Retina (tissue), 1 donor: Measurements from ENCODE around the gene CARD19.

Experiments
- DNase-seq: peaks from one replicate; pipeline ENCODE4 v3.0.0-alpha.2; 2016

The CARD19 gene, protein sequence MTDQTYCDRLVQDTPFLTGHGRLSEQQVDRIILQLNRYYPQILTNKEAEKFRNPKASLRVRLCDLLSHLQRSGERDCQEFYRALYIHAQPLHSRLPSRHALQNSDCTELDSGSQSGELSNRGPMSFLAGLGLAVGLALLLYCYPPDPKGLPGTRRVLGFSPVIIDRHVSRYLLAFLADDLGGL

GRCh38 chr9:93096131-93096802, at the start of gene CARD19:
Gene CARD19, plus strand, starts transcription at chr9:93096217. Its CDS starts 129 bp downstream, at chr9:93096346.
- peak; percentile 83 for DNase-seq

DNA sequence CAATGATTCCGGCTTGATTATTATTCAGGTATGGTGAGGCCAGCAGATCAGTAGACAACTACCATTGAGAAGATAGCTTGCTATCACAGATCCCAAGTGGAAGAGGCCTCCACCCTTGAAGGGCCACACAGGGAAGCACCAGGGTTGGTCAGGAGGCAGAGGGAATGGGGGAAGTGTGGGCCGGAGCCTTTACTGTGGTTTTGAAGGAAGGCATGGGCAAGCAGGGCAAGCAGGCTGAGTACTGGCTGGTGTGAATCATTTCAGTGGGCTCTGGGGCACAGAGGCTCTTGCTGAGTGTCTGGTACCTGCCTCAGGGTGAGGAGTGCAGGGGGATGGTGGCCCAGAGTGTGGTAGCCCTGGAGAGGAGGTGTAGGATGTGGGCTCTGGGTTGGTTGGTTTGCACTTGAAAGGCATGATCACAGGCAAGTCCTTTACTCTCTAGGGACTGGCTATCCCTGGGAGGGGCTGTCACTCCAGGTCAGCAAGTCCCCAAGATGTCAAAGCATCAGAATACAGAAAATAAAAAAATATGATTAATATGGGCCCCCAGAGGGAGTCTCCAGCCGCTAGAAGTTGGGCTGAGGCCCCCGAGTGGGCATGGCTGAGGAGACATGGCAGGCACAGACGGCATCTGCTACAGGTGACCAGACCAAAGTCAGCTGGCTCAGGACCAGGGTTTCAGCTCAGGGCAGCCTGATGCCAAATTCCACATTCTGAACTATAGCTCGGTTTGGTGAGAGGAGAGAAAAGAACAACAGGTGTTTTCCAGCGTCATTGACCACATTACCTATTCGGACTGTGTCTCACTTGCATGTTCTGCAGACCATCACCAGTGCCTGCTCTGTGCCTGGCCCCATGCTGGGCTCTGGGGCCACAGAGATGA, 47.2 kb upstream of the CARD19 start:
- no peak for DNase-seq

- no peak for DNase-seq
Measured at GRCh38 chr9:93049491-93049890, 46.5 kb upstream of the CARD19 start.

DNA sequence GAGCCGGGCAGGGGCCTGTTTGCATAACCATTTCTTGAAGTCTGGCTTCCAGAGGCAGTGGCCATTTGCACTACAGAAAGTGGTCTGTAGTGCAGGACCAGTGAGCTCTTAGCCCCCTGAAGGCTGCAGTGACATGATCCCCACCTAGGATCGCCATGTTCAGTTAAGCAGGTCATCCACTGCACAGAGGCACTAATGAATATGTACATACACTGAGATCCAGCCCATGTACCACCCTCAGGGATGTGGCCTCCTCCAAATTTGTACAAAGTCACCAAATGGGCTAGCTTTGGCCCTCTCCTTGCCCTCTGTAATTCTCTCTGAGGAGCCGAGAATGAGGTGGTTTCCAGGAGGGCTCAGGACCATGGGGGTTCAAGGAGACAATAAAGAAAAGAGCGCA, 45.8 kb upstream of the CARD19 start:
- no peak for DNase-seq

GRCh38 chr9:93051680-93052089, 44.3 kb upstream of the CARD19 start:
- no peak for DNase-seq

DNA sequence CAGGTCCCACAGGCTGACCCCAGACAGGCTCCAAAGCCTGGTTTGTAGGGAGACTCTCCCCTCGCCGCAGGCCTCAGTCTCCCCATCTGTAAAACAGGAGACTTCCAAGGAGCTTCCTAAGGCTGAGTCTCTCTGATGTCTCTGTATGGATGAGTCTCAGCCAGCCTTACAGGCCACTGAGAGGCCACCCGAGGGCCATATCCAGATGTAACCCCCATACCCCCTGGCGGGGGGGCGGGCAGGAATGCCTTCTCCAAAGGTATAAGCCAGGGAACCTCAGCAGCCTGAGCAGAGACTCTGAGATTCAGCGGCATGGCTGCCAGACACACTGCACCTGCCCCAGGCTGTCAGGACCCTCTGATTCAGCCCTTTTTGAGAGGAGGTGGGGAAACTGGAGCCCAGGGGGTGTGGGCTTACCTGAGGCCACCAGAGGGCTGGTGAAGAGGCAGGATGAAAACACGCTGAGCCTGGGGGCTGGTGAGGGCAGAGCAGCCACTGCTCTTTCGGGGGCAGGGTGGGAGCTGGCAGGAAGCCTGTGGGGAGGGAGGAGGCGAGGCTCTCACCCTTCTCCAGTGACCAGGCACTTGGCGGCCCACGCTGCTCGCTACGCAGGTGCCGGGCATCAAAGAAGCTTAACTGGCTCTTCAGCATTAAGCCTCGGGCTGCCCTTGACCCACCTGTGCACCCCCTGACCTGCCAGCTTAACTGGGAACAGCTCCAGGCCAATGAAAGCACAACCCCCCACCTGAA, 43.1 kb upstream of the CARD19 start:
- DNase-seq = no peak

GRCh38 chr9:93053781-93054331, 42.2 kb upstream of the CARD19 start:
- DNase-seq = no peak

DNA sequence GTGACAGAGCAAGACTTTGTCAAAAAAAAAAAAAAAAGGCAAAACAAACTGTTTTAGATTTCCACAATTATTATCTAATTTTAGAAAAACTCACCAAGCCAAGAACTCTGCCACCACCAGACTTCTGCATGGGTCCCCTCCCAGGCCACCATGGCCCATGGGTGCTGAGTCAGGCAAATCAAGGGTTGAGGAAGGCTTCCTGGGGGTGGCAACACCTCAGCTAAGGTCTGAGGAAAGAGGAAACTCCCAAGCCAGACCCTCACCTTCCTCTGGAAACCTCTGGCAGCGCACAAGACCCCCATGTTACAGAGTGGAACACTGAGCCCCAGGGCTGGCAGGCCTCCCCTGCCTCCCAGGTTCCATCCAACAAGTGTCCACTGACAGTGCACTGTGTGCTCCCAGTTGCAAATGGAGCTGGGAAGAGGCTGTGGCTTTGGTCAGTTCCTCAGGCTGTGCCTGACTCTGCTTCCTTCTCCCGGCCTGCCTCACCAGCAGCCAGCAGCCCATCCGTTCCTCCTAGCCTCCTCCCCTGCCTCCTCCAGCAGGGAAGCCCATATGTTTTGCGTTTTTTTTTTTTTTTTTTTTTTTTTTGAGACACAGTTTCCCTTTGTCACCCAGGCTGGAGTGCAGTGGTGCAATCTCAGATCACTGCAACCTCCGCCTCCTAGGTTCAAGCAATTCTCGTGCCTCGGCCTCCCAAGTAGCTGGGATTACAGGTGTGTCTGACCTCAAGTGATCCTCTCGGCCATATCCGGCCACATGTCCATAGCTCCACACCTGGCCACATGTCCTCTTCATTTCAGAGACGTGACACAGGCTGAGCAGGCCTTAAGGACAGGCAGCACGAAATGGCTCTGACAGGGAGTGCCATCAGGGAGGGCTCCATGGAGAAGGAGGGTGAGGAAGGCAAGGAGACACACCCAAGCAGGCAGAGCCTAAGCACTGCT, 41.0 kb upstream of the CARD19 start:
- no peak for DNase-seq

DNA sequence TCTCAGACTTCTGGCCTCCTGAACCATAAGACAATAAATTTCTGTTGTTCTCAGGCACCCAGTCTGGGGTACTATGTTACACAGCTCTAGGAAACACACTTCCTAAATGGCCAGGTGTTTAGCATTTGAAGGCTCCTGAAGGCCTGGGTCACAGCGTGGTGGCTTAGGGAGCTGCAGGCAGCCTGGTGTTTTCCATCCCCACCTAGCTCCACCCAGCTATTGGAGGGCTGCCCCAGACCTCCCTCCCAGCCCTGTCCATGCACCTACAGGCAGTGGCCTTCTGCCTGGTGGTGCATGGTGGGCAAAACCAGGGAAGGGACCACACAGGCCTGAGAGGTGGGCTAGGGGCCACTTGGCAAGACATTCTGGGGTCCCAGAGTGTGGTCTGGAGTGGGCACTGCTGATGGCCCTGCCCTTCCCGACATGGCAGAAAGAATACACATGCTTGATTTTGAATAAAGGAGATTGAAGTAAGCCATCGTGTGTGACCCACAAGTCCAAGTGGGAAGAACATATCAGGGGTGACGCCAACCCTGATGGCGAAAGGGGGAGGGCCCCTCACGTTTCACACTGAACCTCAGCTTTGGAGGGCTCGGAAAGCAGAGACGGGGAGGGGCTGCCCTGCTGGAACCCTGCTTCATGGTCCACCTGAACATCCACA, 38.8 kb upstream of the CARD19 start:
- no peak for DNase-seq

- DNase-seq = no peak
Measured at GRCh38 chr9:93057703-93058354, 38.2 kb upstream of the CARD19 start.

DNA sequence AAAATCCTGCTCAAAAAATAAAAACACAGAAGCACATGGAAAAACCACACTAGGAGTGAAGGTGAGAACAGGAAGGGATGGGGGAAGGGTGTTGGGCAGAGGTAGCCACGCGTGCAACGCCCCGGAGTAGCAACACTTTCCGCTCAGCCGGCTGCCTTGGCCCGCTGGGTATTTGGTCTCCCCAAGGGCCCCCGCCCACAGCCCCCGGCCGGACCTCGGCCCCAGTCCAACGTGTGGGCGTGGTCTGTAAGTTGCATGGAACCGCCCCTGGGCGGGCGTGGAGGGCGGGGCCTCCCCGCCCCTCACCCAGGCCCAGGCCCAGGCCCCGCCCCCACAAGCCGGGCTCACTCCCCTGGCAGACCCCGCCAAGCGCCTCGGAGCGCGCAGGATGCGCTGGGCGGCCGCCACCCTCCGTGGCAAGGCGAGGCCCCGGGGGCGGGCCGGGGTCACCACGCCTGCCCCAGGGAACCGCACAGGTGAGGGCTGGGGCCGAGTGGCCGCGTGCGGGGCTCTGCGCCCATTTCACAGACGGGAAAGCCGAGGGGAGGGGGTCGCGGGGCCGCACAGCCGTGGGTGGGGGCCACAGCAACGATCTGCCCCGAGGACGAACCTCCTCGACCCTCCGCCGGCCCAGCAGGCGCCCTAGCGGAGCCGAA, 37.5 kb upstream of the CARD19 start, which contains the start of gene SUSD3:
SUSD3 (plus strand) TSS at position 347 of the 656 bp plus-strand sequence; CDS start at position 389, 42 bp downstream.
- DNase-seq = peak; percentile 54

DNA sequence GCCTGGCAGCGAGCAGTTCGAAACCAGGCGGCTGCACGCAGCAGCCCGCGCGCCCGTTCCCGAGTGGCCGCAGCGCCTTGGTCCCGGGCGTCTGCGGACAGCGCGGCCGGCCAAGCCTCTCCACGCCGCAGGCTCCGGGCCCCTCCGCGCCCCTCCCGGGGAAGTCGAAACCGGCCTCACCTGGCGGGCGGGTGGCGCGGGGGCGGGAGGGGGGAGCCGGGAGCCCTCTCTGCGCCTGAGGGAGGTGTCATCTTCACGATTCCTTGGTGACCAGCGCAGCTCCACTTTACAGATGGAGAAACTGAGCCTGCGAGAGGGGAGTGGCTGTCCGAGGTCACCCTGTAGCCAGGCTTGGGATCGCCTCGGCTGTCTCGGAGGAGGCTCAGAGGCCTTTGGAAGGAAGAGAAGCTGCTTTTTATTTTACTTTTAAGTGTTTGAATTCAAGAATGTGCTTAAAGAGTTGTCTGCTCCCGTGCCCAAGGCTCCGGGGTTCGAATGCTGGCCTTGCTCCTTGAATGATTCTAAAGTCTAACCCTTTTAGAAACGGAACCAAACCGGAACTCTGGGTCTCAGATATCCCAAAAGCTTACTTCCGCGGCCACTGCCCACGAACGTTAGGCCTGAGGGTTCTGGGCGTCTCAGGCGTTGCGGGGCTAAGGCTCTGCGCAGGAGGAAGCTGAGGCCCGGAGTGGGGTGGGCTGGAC, 36.9 kb upstream of the CARD19 start:
- no peak for DNase-seq

- DNase-seq = no peak
Measured at GRCh38 chr9:93059715-93060578, 36.1 kb upstream of the CARD19 start.

DNA sequence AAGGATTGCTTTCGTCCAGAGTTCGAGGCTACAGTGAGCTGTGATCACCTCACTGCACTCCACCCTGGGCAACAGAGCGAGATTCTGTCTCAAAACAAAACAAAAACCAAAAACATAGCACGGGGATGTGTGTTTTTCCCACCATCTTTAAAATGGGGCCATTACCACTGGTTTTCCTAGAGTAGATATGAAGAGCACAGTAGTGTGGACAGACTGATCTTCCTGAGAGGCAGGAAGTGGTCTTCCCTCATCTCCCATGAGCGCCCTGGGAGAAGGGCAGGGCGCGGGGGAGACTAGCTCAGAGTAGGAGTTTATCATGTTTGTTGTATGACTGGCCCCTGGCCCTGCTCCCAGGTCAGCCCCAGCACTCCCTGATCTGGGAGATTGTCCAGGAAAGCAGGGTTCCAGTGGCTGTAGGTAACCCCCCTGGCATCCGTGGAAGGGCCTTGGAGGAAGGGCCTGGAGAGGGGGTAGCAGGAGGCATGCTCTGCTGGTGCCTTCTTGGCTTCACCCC, 35.2 kb upstream of the CARD19 start:
- no peak for DNase-seq

GRCh38 chr9:93061260-93061751, 34.7 kb upstream of the CARD19 start:
- no peak for DNase-seq

GRCh38 chr9:93061791-93062763, 33.9 kb upstream of the CARD19 start:
- DNase-seq = no peak
